Measurements from ENCODE around the gene C1orf53. TPM values are rescaled to one million over a fixed set of nuclear protein-coding genes. Genes with fewer than 3 reads are reported as not detected.

C1orf53 gene
- total and polyA plus RNA-seq, 2 of the 13 experiments (the other 11 are each of a cell fraction or from before 2014, with no cell fraction given) = 5.8 to 10.1 TPM

DNA sequence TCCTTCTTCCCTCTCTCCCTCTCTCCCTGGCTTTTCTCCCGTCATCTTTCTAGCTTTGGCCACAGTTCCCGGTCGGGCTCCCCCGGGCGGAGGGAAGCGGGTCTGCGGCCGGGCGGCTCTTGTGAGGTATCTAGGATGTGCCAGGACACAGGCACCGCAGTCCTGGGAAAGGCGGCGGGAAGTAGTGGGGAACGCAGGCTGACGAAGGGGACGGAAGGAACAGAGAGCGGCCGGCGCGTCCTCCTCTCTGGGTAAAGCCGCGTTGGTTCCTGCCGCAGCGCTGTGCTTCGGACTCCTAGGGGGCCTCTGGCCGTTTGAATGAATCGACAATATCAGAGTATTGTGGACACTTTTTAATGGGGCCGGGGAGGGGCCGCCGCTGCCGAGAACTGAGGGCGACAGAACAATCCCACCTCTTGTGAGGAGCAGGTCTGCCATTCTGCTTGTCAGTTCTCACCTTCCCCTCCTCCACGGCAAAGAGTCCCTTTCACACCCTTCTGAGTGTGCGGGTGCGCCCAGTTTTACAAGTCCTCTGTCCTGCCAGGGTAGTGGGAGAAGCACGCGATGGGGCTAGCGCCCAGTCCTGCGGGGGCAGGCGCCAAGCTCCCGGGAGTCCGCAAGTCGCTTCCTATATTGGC is 13.6 kb downstream of the C1orf53 start (continued):
- TF ChIP-seq PATZ1 (CRISPR knock-in tag; IDR thresholded peaks at IDR 0.05) (0 out of 2 replicates have a peak, but pooled peaks have one; percentile 17), ZBTB38 (CRISPR knock-in tag; IDR thresholded peaks at IDR 0.05) (no peak), MXI1 (IDR thresholded peaks at IDR 0.05; ENCODE audit: borderline replicate concordance, low read depth, low read length) (no peak), TOE1 (CRISPR knock-in tag; IDR thresholded peaks at IDR 0.05) (no peak), FOXP4 (CRISPR knock-in tag; IDR thresholded peaks at IDR 0.05) (no peak), MYC (CRISPR knock-in tag; IDR thresholded peaks at IDR 0.05; ENCODE audit: borderline replicate concordance) (peak; percentile 23; the same call in 1 of the 2 replicates), MED8 (CRISPR knock-in tag; IDR thresholded peaks at IDR 0.05; ENCODE audit: insufficient replicate concordance) (no peak), ZNF841 (CRISPR knock-in tag; IDR thresholded peaks at IDR 0.05; ENCODE audit: borderline replicate concordance) (no peak), BCL6 (CRISPR knock-in tag; IDR thresholded peaks at IDR 0.05) (no peak), ZNF598 (CRISPR knock-in tag; IDR thresholded peaks at IDR 0.05; ENCODE audit: borderline replicate concordance) (no peak), ARNT2 (CRISPR knock-in tag; IDR thresholded peaks at IDR 0.05; ENCODE audit: low read depth) (peak; percentile 61; the same call in 1 of the 2 replicates), GATAD2A (CRISPR knock-in tag; IDR thresholded peaks at IDR 0.05) (peak; percentile 33; the same call in 1 of the 2 replicates), TIGD3 (CRISPR knock-in tag; IDR thresholded peaks at IDR 0.05; ENCODE audit: borderline replicate concordance) (no peak), NFIB (CRISPR knock-in tag; IDR thresholded peaks at IDR 0.05; ENCODE audit: borderline replicate concordance) (no peak), POLR2AphosphoS5 (IDR thresholded peaks at IDR 0.05; ENCODE audit: low read depth, low read length) (no peak), THAP7 (CRISPR knock-in tag; IDR thresholded peaks at IDR 0.05) (no peak), AGO2 (optimal IDR thresholded peaks at IDR 0.05; ENCODE audit: low read depth, low read length) (no peak), ZBTB3 (CRISPR knock-in tag; IDR thresholded peaks at IDR 0.05; ENCODE audit: borderline replicate concordance, low read depth) (no peak), MEIS1 (CRISPR knock-in tag; IDR thresholded peaks at IDR 0.05; ENCODE audit: borderline replicate concordance) (no peak), ZNF138 (CRISPR knock-in tag; IDR thresholded peaks at IDR 0.05; ENCODE audit: low read depth) (no peak), ZZZ3 (CRISPR knock-in tag; IDR thresholded peaks at IDR 0.05; ENCODE audit: borderline replicate concordance) (no peak)
- TF ChIP-seq, protein P1, sequence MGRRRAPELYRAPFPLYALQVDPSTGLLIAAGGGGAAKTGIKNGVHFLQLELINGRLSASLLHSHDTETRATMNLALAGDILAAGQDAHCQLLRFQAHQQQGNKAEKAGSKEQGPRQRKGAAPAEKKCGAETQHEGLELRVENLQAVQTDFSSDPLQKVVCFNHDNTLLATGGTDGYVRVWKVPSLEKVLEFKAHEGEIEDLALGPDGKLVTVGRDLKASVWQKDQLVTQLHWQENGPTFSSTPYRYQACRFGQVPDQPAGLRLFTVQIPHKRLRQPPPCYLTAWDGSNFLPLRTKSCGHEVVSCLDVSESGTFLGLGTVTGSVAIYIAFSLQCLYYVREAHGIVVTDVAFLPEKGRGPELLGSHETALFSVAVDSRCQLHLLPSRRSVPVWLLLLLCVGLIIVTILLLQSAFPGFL (CRISPR knock-in tag; IDR thresholded peaks at IDR 0.05) = no peak

All from HepG2 (cell line).